Liver (tissue), 9 donors: Measurements from ENCODE around the gene PGPEP1. TPM values are rescaled to one million over a fixed set of nuclear protein-coding genes. Genes with fewer than 3 reads are reported as not detected.

Source experiments
- DNase-seq: peaks from one replicate; pipeline ENCODE4 v3.0.0-alpha.2; 2017; ENCODE audit warnings: low spot score
- H3K27ac ChIP-seq, 2 donors: one replicate each; pipeline ENCODE4 v1.7.0; 2013; ENCODE audit warnings: inconsistent platforms in 2 of 2, low read length in 2 of 2, control low read depth in 1 of 2, low read depth in 1 of 2, mild to moderate bottlenecking in 1 of 2
- H3K27me3 ChIP-seq, 4 donors: one replicate each; pipeline versions ENCODE4 v1.6.1 to v1.7.0; 2013; ENCODE audit warnings: low read length in 3 of 4, inconsistent platforms in 1 of 4, mild to moderate bottlenecking in 1 of 4, moderate library complexity in 1 of 4; ENCODE audit not compliant: control insufficient read depth in 4 of 4, insufficient read depth in 4 of 4
- H3K36me3 ChIP-seq, 4 donors: one replicate each; pipeline versions ENCODE4 v1.6.1 to v1.7.0; 2013; ENCODE audit warnings: low read length in 3 of 4, mild to moderate bottlenecking in 3 of 4, low read depth in 1 of 4, moderate library complexity in 1 of 4; ENCODE audit not compliant: control insufficient read depth in 4 of 4, insufficient read depth in 3 of 4
- H3K4me1 ChIP-seq, 4 donors: one replicate each; pipeline versions ENCODE4 v1.6.1 to v1.7.0; 2013; ENCODE audit warnings: low read length in 3 of 4, mild to moderate bottlenecking in 3 of 4, moderate library complexity in 1 of 4; ENCODE audit not compliant: control insufficient read depth in 4 of 4, insufficient read depth in 4 of 4
- H3K4me3 ChIP-seq, 3 donors: one replicate each; pipeline versions ENCODE4 v1.6.1 to v1.7.0; 2013; ENCODE audit warnings: low read length in 3 of 3, control low read depth in 1 of 3, low read depth in 1 of 3, mild to moderate bottlenecking in 1 of 3
- H3K9ac ChIP-seq, 2 donors: one replicate each; pipeline ENCODE4 v1.7.0; 2013; ENCODE audit warnings: low read length in 2 of 2, mild to moderate bottlenecking in 2 of 2, moderate library complexity in 2 of 2, control low read depth in 1 of 2, low read depth in 1 of 2
- H3K9me3 ChIP-seq, 4 donors: one replicate each; pipeline versions ENCODE4 v1.6.1 to v1.7.0; 2013; ENCODE audit warnings: low read length in 3 of 4; ENCODE audit not compliant: control insufficient read depth in 4 of 4
- ATF3 ChIP-seq: IDR thresholded peaks from 2 replicates; pipeline ENCODE4 v1.6.1; 2016; ENCODE audit warnings: antibody characterized with exemption
- CTCF ChIP-seq: fragments of 150-350 bp; IDR thresholded peaks from 2 replicates; pipeline ENCODE4 v1.5.1; 2017; ENCODE audit warnings: improper control_type of control experiment, low read depth, low read length; ENCODE audit not compliant: missing input control
- EGR1 ChIP-seq, 2 donors: IDR thresholded peaks; 2 replicates each; pipeline ENCODE4 v1.6.1; 2016 to 2018; ENCODE audit warnings: antibody characterized with exemption in 2 of 2, low read depth in 2 of 2
- FOXA1 ChIP-seq: IDR thresholded peaks from 2 replicates; pipeline ENCODE4 v1.6.1; 2016; ENCODE audit warnings: antibody characterized with exemption
- FOXA2 ChIP-seq: IDR thresholded peaks from 2 replicates; pipeline ENCODE4 v1.6.1; 2016; ENCODE audit warnings: antibody characterized with exemption
- HNF4A ChIP-seq, 2 donors: conservative IDR thresholded peaks; 2 replicates each; pipeline ENCODE4 v1.6.1; 2016; ENCODE audit warnings: antibody characterized with exemption in 2 of 2, mild to moderate bottlenecking in 2 of 2
- HNF4G ChIP-seq: IDR thresholded peaks from 2 replicates; pipeline ENCODE4 v1.6.1; 2016; ENCODE audit warnings: antibody characterized with exemption
- JUND ChIP-seq, 2 donors: IDR thresholded peaks; 2 replicates each; pipeline ENCODE4 v1.6.1; 2016; ENCODE audit warnings: antibody characterized with exemption in 2 of 2
- MAX ChIP-seq: IDR thresholded peaks from 2 replicates; pipeline ENCODE4 v1.6.1; 2016; ENCODE audit warnings: antibody characterized with exemption
- NR2F2 ChIP-seq: IDR thresholded peaks from 2 replicates; pipeline ENCODE4 v1.6.1; 2016; ENCODE audit warnings: antibody characterized with exemption
- RAD21 ChIP-seq, 2 donors: IDR thresholded peaks; 2 replicates each; pipeline ENCODE4 v1.6.1; 2016; ENCODE audit warnings: antibody characterized with exemption in 2 of 2, mild to moderate bottlenecking in 2 of 2
- REST ChIP-seq: IDR thresholded peaks from 2 replicates; pipeline ENCODE4 v1.6.1; 2016; ENCODE audit warnings: antibody characterized with exemption, mild to moderate bottlenecking
- RXRA ChIP-seq, 2 donors: IDR thresholded peaks; 2 replicates each; pipeline ENCODE4 v1.6.1; 2017 to 2018; ENCODE audit warnings: antibody characterized with exemption in 2 of 2, mild to moderate bottlenecking in 1 of 2
- SP1 ChIP-seq: IDR thresholded peaks from 2 replicates; pipeline ENCODE4 v1.6.1; 2018; ENCODE audit warnings: antibody characterized with exemption, mild to moderate bottlenecking
- TAF1 ChIP-seq: conservative IDR thresholded peaks from 2 replicates; pipeline ENCODE4 v1.6.1; 2016; ENCODE audit warnings: antibody characterized with exemption, mild to moderate bottlenecking
- YY1 ChIP-seq: IDR thresholded peaks from 2 replicates; pipeline ENCODE4 v1.6.1; 2016; ENCODE audit warnings: antibody characterized with exemption, mild to moderate bottlenecking
- ZBTB33 ChIP-seq: IDR thresholded peaks from 2 replicates; pipeline ENCODE4 v1.6.1; 2016; ENCODE audit warnings: antibody characterized with exemption
- WGBS: extraction: QIAGEN DNeasy Blood & Tissue Kit; methylation state at CpG from one replicate; pipeline ENCODE4 v1.1.7; 2013; 5-methylcytosine and 5-hydroxymethylcytosine counted together
- polyA plus RNA-seq, 2 donors: library from polyadenylated mRNA; stranded (reverse) in 1 of 2; unstranded in 1 of 2; fragments of 200-250 nt in 1 of 2; fragments of >200 nt in 1 of 2; fragmentation: Nextera tagmentation in 1 of 2; extraction: Ambion mirVana in 1 of 2; gene quantifications; one replicate each; pipeline versions ENCODE4 v1.2.1 to v1.2.3, GENCODE V29; 2013 to 2015
- total RNA-seq, 2 donors: library from RNA; depleted of rRNA; stranded (reverse); fragments of >200 nt; gene quantifications; one replicate each; pipeline ENCODE4 v1.2.3, GENCODE V29; 2014
- donor health status: healthy.
- donor health status: healthy.
- donor health status: healthy.
- donor health status: healthy.
- donor health status: healthy.

PGPEP1 gene
- total and polyA plus RNA-seq, 4 donors = 15.8 to 48.3 (median 26.2) TPM

- no peak for DNase-seq
- TF ChIP-seq MAX = no peak
- no peak for TF ChIP-seq EGR1 (IDR thresholded peaks at IDR 0.05; ENCODE audit: low read depth in 2 of 2)
- TF ChIP-seq FOXA1 = no peak
- no peak for TF ChIP-seq YY1
- TF ChIP-seq RAD21 (IDR thresholded peaks at IDR 0.05) = no peak
- no peak for TF ChIP-seq HNF4A (conservative IDR thresholded peaks at IDR 0.05)
- no peak for TF ChIP-seq ATF3
- no peak for TF ChIP-seq FOXA2
- no peak for TF ChIP-seq ZBTB33
- no peak for TF ChIP-seq JUND (IDR thresholded peaks at IDR 0.05)
- TF ChIP-seq HNF4G = no peak
- TF ChIP-seq TAF1 = no peak
- no peak for TF ChIP-seq SP1
- TF ChIP-seq CTCF = no peak
- no peak for TF ChIP-seq NR2F2
- TF ChIP-seq REST = no peak
- TF ChIP-seq RXRA (IDR thresholded peaks at IDR 0.05) = no peak
- Histone ChIP-seq H3K4me1 (peaks cover 6 to 21% (median 14%) of the 10 kb centered on the region in 4 donors), H3K9ac (no peak overlapping the region), H3K27ac (no peak overlapping the region), H3K27me3 (no peaks in the 10 kb centered on the region), H3K36me3 (no peaks in the 10 kb centered on the region), H3K9me3 (no peaks in the 10 kb centered on the region), H3K4me3 (no peak overlapping the region)
- 94% methylated on average over 9 of the region's 9 CpGs for WGBS
Measured at GRCh38 chr19:18299654-18300053, 40.7 kb upstream of the PGPEP1 start.
